DND-41 (cell line): Measurements from ENCODE around the gene CFHR2.
"Not testable (repeated sequence)": the region's sequence is repeated elsewhere in the genome, so short reads cannot be mapped to it uniquely, and the experiment has no call there.

Source experiments
- ATAC-seq: fragments of 200-7000 bp; cut with Tn5 transposase; 3 replicates; pipeline ENCODE4 v1.9.1; 2021; ENCODE audit warnings: low read depth; ENCODE audit not compliant: insufficient read depth
- DNase-seq: peaks from one replicate; pipeline ENCODE4 v3.0.0-alpha.2; 2020
- H2AFZ ChIP-seq: 2 replicates; pipeline ENCODE4 v1.6.0; 2012; ENCODE audit warnings: low read depth, low read length
- H3K27ac ChIP-seq: 2 replicates; pipeline ENCODE4 v1.5.1; 2012; ENCODE audit warnings: low read length, inconsistent platforms
- H3K27me3 ChIP-seq: fragments of 200-600 bp; sonication (generic); 2 replicates; pipeline ENCODE4 v1.6.0; 2012; ENCODE audit warnings: low read length, mild to moderate bottlenecking, inconsistent platforms; ENCODE audit not compliant: insufficient read depth, poor library complexity
- H3K36me3 ChIP-seq: 2 replicates; pipeline ENCODE4 v1.5.1; 2012; ENCODE audit warnings: low read length, inconsistent platforms; ENCODE audit not compliant: insufficient read depth
- H3K4me1 ChIP-seq: 2 replicates; pipeline ENCODE4 v1.5.1; 2012; ENCODE audit warnings: mild to moderate bottlenecking, low read length; ENCODE audit not compliant: insufficient read depth
- H3K4me2 ChIP-seq: 2 replicates; pipeline ENCODE4 v1.6.0; 2012; ENCODE audit warnings: mild to moderate bottlenecking, moderate library complexity, low read length, inconsistent platforms; ENCODE audit not compliant: insufficient read depth
- H3K4me3 ChIP-seq, 2 experiments: fragments of 200-600 bp in 1 of 2; shearing (Covaris generic) in 1 of 2; 2 replicates each; pipeline ENCODE4 v1.5.1; 2012 to 2016; ENCODE audit warnings: inconsistent platforms in 2 of 2, low read length in 2 of 2, mild to moderate bottlenecking in 2 of 2, low read depth in 1 of 2, moderate library complexity in 1 of 2
- H3K79me2 ChIP-seq: 2 replicates; pipeline ENCODE4 v1.6.0; 2012; ENCODE audit warnings: low read length, inconsistent platforms; ENCODE audit not compliant: insufficient read depth
- H3K9ac ChIP-seq: 2 replicates; pipeline ENCODE4 v1.6.0; 2012; ENCODE audit warnings: low read depth, mild to moderate bottlenecking, inconsistent platforms, low read length, moderate library complexity
- H3K9me3 ChIP-seq: 2 replicates; pipeline ENCODE4 v1.5.1; 2012; ENCODE audit warnings: low read length, moderate library complexity, mild to moderate bottlenecking, inconsistent platforms; ENCODE audit not compliant: insufficient read depth, severe bottlenecking
- H4K20me1 ChIP-seq: 2 replicates; pipeline ENCODE4 v1.6.0; 2012; ENCODE audit warnings: low read length; ENCODE audit not compliant: insufficient read depth
- CTCF ChIP-seq: IDR thresholded peaks from 2 replicates; pipeline ENCODE4 v1.5.1; 2012; ENCODE audit warnings: borderline replicate concordance, low read length, moderate library complexity, mild to moderate bottlenecking; ENCODE audit not compliant: poor library complexity, severe bottlenecking; ENCODE audit errors: extremely low read depth
- EZH2 ChIP-seq: IDR thresholded peaks from 3 replicates; pipeline ENCODE4 v1.6.1; 2012; ENCODE audit warnings: borderline replicate concordance, low read depth, mild to moderate bottlenecking, moderate library complexity, low read length, inconsistent platforms; ENCODE audit not compliant: severe bottlenecking

The CFHR2 gene

GRCh38 chr1:196970182-196970581, 26.6 kb downstream of the CFHR2 start:
- Histone ChIP-seq H3K9me3 (no peaks in the 10 kb centered on the region), H3K36me3 (no peaks in the 10 kb centered on the region), H3K27ac (no peak overlapping the region), H3K4me1 (no peaks in the 10 kb centered on the region), H3K4me3 (no peak overlapping the region), H3K9ac (no peak overlapping the region), H3K79me2 (no peaks in the 10 kb centered on the region), H2AFZ (no peak overlapping the region), H3K4me2 (no peak overlapping the region), H3K27me3 (no peaks in the 10 kb centered on the region), H4K20me1 (no peaks in the 10 kb centered on the region)
- TF ChIP-seq EZH2, result no peak
- TF ChIP-seq CTCF, result no peak
- no peak for ATAC-seq
- DNase-seq, result no peak

- DNase-seq (no peak), ATAC-seq (no peak)
- Histone ChIP-seq H3K4me2 (no peak overlapping the region), H3K4me3 (no peak overlapping the region), H3K9ac (no peak overlapping the region), H3K27me3 (no peaks in the 10 kb centered on the region), H3K27ac (no peak overlapping the region), H2AFZ (no peak overlapping the region), H4K20me1 (no peaks in the 10 kb centered on the region), H3K79me2 (no peaks in the 10 kb centered on the region), H3K4me1 (no peaks in the 10 kb centered on the region), H3K9me3 (no peaks in the 10 kb centered on the region), H3K36me3 (no peaks in the 10 kb centered on the region)
- TF ChIP-seq EZH2, result no peak
- no peak for TF ChIP-seq CTCF
Observed at GRCh38 chr1:196976278-196976677, 32.7 kb downstream of the CFHR2 start.

GRCh38 chr1:196977278-196977677, 33.7 kb downstream of the CFHR2 start, which contains the start of gene CFHR5:
CFHR5 (plus strand) TSS chr1:196977556; CDS start chr1:196977665, 109 bp downstream.
- Histone ChIP-seq H3K9me3 (no peaks in the 10 kb centered on the region), H3K4me3 (no peak within 1 kb of the TSS), H4K20me1 (no peaks in the 10 kb centered on the region), H3K4me2 (no peak within 1 kb of the TSS), H3K9ac (no peak within 1 kb of the TSS), H3K27me3 (no peaks in the 10 kb centered on the region), H3K4me1 (no peaks in the 10 kb centered on the region), H3K27ac (no peak within 1 kb of the TSS), H3K79me2 (no peaks in the 10 kb centered on the region), H3K36me3 (no peaks in the 10 kb centered on the region), H2AFZ (no peak within 1 kb of the TSS)
- TF ChIP-seq CTCF (no peak), EZH2 (no peak)
- no peak for DNase-seq
- ATAC-seq, result no peak

GRCh38 chr1:196980859-196981258, 37.3 kb downstream of the CFHR2 start:
- H3K9ac ChIP-seq, result no peak overlapping the region
- H2AFZ ChIP-seq, result no peak overlapping the region
- no peak overlapping the region for H3K27ac ChIP-seq
- H3K79me2 ChIP-seq, result no peaks in the 10 kb centered on the region
- no peaks in the 10 kb centered on the region for H3K27me3 ChIP-seq
- ATAC-seq, result no peak
- no peaks in the 10 kb centered on the region for H4K20me1 ChIP-seq
- H3K4me3 ChIP-seq, result no peak overlapping the region
- H3K9me3 ChIP-seq, result no peaks in the 10 kb centered on the region
- no peak overlapping the region for H3K4me2 ChIP-seq
- no peaks in the 10 kb centered on the region for H3K4me1 ChIP-seq
- TF ChIP-seq EZH2 (no peak), CTCF (no peak)
- H3K36me3 ChIP-seq, result no peaks in the 10 kb centered on the region
- DNase-seq, result no peak

- not testable (repeated sequence) for H3K9ac ChIP-seq, H4K20me1 ChIP-seq, DNase-seq, ATAC-seq, H3K27me3 ChIP-seq, H3K9me3 ChIP-seq, H3K36me3 ChIP-seq, H3K79me2 ChIP-seq, H3K4me2 ChIP-seq, H3K4me1 ChIP-seq, H2AFZ ChIP-seq, H3K4me3 ChIP-seq, H3K27ac ChIP-seq
Observed at GRCh38 chr1:196982247-196982646, 38.7 kb downstream of the CFHR2 start.
